AG09309 (cell line): ENCODE data around the gene MTMR11.
"Not testable (repeated sequence)": the region's sequence is repeated elsewhere in the genome, so short reads cannot be mapped to it uniquely, and the experiment has no call there.

ENCODE experiments used
- DNase-seq: peaks from one replicate; pipeline ENCODE4 v3.0.0-alpha.2; 2010; ENCODE audit warnings: low read depth
- H3K4me3 ChIP-seq: 2 replicates; pipeline ENCODE4 v1.5.1; 2011; ENCODE audit warnings: mild to moderate bottlenecking, low read depth, low read length, moderate library complexity; ENCODE audit not compliant: control insufficient read depth
- CTCF ChIP-seq: IDR thresholded peaks from 2 replicates; pipeline ENCODE4 v1.5.1; 2011; ENCODE audit warnings: mild to moderate bottlenecking, low read depth, low read length, inconsistent platforms; ENCODE audit not compliant: insufficient read depth, control insufficient read depth; ENCODE audit errors: missing control alignments

MTMR11 gene

DNA sequence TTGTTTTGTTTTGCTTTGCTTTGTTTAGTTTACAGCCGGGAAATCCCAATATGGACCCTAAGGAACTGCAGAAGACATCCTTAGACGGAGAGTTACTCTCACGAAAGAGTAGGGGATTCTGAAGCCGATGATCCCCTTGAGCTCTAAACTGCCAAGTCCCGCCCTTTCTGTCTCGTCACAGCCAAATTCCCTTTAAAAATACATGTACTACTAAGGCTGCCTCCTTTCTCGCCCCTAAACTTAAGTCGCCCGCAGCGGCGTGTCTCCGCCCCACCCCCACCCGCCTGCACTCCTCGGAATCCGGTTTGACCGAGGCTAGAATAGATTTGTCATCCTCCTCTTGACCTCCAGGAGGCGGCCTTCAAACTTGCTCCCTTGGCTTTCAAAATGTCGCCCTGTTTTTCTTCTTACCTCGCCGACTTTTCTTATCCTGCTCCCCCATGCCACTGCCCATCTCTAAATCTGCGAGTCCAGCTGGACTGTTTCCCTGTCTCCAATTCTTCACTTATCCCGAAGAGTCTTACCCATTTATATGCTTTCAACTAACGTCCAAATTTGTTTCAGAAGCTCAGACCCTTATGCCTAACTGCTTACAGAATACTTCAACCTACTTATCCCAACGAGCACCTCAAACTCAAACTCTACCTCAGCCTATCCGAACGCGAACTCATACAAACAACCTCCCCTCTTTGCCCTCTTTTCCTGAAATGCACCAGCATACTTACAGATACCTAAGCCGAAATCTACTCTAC, 48.3 kb downstream of the MTMR11 start:
- TF ChIP-seq CTCF, result peak; percentile 65
- peak overlapping the region; percentile 46 for H3K4me3 ChIP-seq
- peak; percentile 66 for DNase-seq

DNA sequence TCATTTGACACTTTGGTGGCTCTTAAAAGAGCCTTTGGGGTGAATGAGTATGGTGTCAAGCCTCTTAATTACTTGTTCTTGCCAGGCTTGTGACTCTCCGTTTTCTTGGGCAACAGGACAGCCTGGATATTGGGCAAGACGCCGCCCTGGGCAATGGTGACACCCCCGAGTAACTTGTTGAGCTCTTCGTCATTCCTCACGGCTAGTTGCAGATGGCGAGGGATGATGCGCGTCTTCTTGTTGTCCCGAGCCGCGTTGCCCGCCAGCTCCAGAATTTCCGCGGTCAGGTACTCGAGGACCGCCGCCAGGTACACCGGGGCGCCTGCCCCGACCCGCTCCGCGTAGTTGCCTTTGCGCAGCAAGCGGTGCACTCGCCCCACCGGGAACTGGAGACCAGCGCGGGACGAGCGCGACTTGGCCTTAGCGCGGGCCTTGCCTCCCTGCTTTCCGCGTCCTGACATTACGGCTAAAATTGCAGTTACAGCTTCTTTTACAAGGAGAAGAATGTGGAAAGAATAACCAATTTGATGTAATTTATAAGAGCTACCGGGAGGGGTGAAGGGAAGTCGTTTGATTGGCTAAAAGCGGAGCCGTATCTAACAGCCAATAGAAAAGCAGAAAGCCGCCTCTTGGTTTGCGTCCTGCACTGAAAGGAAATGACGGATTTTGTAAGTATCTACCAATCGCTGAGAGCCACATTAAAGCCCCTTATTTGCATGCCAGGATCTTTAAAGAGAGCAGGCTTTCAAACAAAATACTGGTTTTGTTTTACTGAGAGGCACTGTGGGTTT, 49.0 kb downstream of the MTMR11 start:
- DNase-seq, result peak; percentile 98
- peak overlapping the region; percentile 66 for H3K4me3 ChIP-seq
- no peak for TF ChIP-seq CTCF

DNA sequence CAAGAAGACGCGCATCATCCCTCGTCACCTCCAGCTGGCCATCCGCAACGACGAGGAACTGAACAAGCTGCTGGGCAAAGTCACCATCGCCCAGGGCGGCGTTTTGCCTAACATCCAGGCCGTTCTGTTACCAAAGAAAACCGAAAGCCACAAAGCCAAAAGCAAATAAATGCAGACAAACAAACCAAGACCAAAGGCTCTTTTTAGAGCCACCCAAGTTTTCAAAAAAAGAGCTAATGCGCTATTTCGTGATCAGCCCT, 49.6 kb downstream of the MTMR11 start:
- not testable (repeated sequence) for DNase-seq
- H3K4me3 ChIP-seq, result peak overlapping the region; percentile 66

- peak; percentile 100 for DNase-seq
- peak overlapping the region; percentile 66 for H3K4me3 ChIP-seq
- no peak for TF ChIP-seq CTCF
Observed at GRCh38 chr1:149886396-149887195, 50.1 kb downstream of the MTMR11 start.

DNA sequence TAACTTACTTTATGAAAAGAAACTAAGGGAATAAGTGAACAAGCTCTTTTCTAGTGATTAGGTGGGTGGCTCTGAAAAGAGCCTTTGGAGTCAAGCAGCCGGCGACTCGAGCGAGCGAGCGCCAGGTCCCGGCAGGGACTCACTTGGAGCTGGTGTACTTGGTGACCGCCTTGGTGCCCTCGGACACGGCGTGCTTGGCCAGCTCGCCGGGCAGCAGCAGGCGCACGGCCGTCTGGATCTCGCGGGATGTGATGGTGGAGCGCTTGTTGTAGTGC, 50.6 kb downstream of the MTMR11 start:
- DNase-seq, result not testable (repeated sequence)
- peak overlapping the region; percentile 52 for H3K4me3 ChIP-seq

DNA sequence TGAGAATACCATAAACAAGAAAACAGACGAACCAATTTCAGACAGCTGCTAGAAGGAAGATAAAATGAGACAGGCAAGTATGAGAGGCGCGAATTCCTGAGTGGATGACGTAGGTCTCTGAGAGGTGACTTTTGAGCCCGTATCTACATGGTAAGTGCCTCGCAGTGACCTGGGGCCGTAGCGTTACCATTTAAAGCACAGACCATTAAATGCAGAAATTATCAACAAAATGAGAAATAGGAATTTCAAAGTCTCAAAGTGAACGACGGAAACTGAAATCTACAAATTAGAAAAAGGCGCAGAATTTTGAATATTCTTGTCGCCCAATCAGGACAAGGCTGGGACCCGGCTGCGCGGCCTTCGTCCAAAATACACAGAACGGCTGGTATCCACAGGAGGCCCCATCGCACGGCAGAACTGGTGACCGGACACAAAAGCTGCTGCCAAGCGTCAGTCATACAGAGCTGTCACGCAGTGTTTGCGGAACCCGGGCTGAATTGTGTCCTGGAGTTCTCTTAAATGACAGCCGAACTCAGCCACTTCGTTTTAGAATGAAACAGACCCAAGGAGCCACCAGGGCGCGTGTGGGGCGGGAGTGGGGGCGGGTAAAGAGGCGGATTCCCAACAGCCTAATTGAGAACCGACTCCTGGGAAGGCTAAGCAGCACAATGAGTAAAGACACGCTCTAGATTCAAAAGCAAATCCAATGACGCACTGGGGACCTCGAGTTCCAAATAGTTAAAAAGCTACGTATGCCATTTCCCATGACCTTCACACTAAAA, 51.1 kb downstream of the MTMR11 start:
- no peak for DNase-seq
- peak; percentile 11 for TF ChIP-seq CTCF
- peak overlapping the region; percentile 52 for H3K4me3 ChIP-seq

DNA sequence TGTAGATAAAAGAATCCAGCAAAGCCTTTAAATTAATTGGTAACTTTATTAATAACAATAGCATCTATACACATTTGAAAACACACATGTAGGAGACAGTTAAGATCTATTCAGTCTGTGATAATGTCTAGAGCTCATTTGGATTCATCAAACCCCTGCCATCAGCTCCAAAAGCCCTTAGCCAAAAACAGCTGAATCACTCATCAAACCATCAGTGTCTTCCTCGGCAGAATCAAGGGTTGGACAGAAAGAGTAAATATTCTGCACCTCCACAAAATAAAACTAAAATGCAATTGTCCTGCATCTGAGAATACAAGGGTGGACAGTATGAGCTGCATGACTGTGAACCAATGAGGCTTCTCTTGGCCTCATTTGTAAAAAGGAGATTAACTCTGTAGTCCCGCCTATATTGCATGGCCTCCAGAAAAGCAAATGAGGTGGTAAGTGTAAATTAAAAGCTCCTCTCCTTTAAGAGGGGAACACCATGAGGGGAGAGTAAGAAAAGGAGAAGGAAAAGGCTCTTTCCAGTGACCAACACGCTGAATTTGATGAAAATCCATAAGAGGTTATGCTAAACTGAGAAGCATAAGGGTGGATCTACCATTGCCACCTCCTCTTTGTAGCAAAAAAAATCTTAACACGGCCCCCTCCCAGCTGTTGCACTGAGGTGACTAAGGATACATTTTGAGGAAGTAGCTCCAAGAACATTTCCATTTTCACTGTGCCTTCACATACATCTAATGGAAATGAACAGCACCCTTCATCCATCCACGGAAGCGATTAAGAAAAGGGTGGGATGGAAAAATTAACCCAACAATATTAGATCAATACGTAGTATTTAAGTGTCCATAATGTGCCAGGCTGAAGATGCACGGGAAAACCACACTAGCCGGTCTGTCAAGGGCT, 52.0 kb downstream of the MTMR11 start:
- DNase-seq, result no peak
- H3K4me3 ChIP-seq, result peak overlapping the region; percentile 52
- no peak for TF ChIP-seq CTCF
